Heart left ventricle (tissue), 16 donors: Measurements from ENCODE around the gene AGAP2. TPM values are rescaled to one million over a fixed set of nuclear protein-coding genes. Genes with fewer than 3 reads are reported as not detected.
A peak's percentile ranks its signal among the peaks of the same experiment; 100 is the strongest.

Source experiments
- ATAC-seq, 4 donors: fragments of 200-7000 bp; cut with Tn5 transposase; one replicate each; pipeline ENCODE4 v1.9.1; 2020 to 2022; ENCODE audit warnings: moderate library complexity in 4 of 4, mild to moderate bottlenecking in 3 of 4, moderate number of reproducible peaks in 1 of 4
- DNase-seq, 5 donors: peaks; one replicate each; pipeline ENCODE4 v3.0.0-alpha.2; 2020
- H3K27ac ChIP-seq, 12 donors: fragments of 200-600 bp; sonication (generic) in 4 of 12; one replicate each; pipeline versions ENCODE4 v1.5.0 to v1.8.0; 2016 to 2022; ENCODE audit warnings: mild to moderate bottlenecking in 2 of 12
- H3K27me3 ChIP-seq, 9 donors: fragments of 200-600 bp; sonication (generic) in 2 of 9; one replicate each; pipeline versions ENCODE4 v1.5.1 to v1.8.0; 2016 to 2022; ENCODE audit warnings: mild to moderate bottlenecking in 3 of 9
- H3K36me3 ChIP-seq, 9 donors: fragments of 200-600 bp; sonication (generic) in 2 of 9; one replicate each; pipeline versions ENCODE4 v1.5.0 to v1.8.0; 2018 to 2022; ENCODE audit warnings: mild to moderate bottlenecking in 2 of 9
- H3K4me1 ChIP-seq, 12 donors: fragments of 200-600 bp; sonication (generic) in 4 of 12; one replicate each; pipeline versions ENCODE4 v1.5.0 to v1.8.0; 2016 to 2022; ENCODE audit warnings: mild to moderate bottlenecking in 3 of 12
- H3K4me3 ChIP-seq, 12 donors: fragments of 200-600 bp; sonication (generic) in 4 of 12; one replicate each; pipeline versions ENCODE4 v1.5.0 to v1.8.0; 2017 to 2022; ENCODE audit warnings: mild to moderate bottlenecking in 9 of 12, moderate library complexity in 4 of 12
- H3K9me3 ChIP-seq, 12 donors: fragments of 200-600 bp; sonication (generic) in 4 of 12; one replicate each; pipeline versions ENCODE4 v1.5.0 to v1.8.0; 2016 to 2022; ENCODE audit warnings: mild to moderate bottlenecking in 1 of 12
- CTCF ChIP-seq, 12 donors: fragments of 200-600 bp; sonication (generic) in 4 of 12; IDR thresholded peaks; one replicate each; pipeline versions ENCODE4 v1.5.0 to v1.8.0; 2018 to 2022; ENCODE audit warnings: antibody characterized with exemption in 12 of 12, mild to moderate bottlenecking in 5 of 12
- POLR2A ChIP-seq, 2 donors: fragments of 450-650 bp; IDR thresholded peaks; one replicate each; pipeline ENCODE4 v1.6.1; 2017; ENCODE audit warnings: antibody characterized with exemption in 2 of 2, mild to moderate bottlenecking in 2 of 2, moderate library complexity in 2 of 2
- WGBS, 4 donors: extraction: QIAGEN DNeasy Blood & Tissue Kit in 2 of 4; methylation state at CpG; one replicate each; pipeline versions ENCODE4 v1.1.5 to v1.1.7; 2013 to 2018; 5-methylcytosine and 5-hydroxymethylcytosine counted together
- intact Hi-C, 10 donors: fragments of 100-400 bp; cut with DNase I; formaldehyde crosslinking; loops; one replicate each; pipeline versions ENCODE4 v1.11.1 to v1.14.2; 2022
- polyA plus RNA-seq, 2 donors: library from polyadenylated mRNA; stranded (reverse); fragments of 200-250 nt; gene quantifications; one replicate each; pipeline ENCODE4 v1.2.3, GENCODE V29; 2013
- total RNA-seq, 9 donors: library from RNA; depleted of rRNA in 2 of 9; stranded (reverse); fragments of >200 nt in 2 of 9; fragmentation: NEBNext Ultra II Directional in 3 of 9; extraction: Animal tissue kit (Norgen Biotek cat#: 25700) in 3 of 9; gene quantifications; one replicate each; pipeline versions ENCODE4 v1.1.0 to v1.2.4, GENCODE V29; 2016 to 2023
- donor health status: ischemic (EF 13 %, LVEDD 7.1; RV severe dilation, severe dysfunction).
- donor health status: healthy with polysubstance abuse.
- donor health status: DM: no; HTN: yes; CAD: no.
- donor health status: DM: no; HTN: no; CAD: no.
- donor health status: ischemic (EF 25% LVEDD 6.9; RV normal size, moderate dysfunction).
- donor health status: ischemic (EF 25% LVEDD 5.7; RV mildly dilated, moderate dysfunction).
- donor health status: healthy.
- donor health status: DM: yes; HTN: yes; CAD: no.
- donor health status: ischemic (EF 35%, LVEDD 5.7; RV mildly dilated, moderate dysfunction).
- donor health status: nonischemic (EF 11% LVEDD 7.7; RV severe dilation, severe dysfunction).
- donor health status: DM: yes; HTN: yes; CAD: no.
- donor health status: PGD.
- donor health status: ischemic (EF 29% LVEDD 5.4; RV normal size, mild dysfunction).
- donor health status: nonischemic (EF 23%, LVEDD 6.1; RV moderate dilation, normal function).

Gene AGAP2
- total and polyA plus RNA-seq, 11 donors = 3.9 to 12.0 (median 5.5) TPM

- intact Hi-C loops = loop anchor here in 1 of 10 donors (1.0 kb wide), 1 partner anchor 20 kb away; the partner anchor contains the start of gene CDK4
- H3K36me3 ChIP-seq = peaks cover 0 to 36% (median 11%) of the 10 kb centered on the region in 9 donors
- ATAC-seq = peak; percentile 94 to 98 (median 95)
- no peaks in the 10 kb centered on the region for H3K9me3 ChIP-seq
- DNase-seq = peak; percentile 93 to 96 (median 95)
- TF ChIP-seq POLR2A (IDR thresholded peaks at IDR 0.05) (peak in 1 of 2 donors; percentile 49), CTCF (IDR thresholded peaks at IDR 0.05) (no peak)
- H3K4me3 ChIP-seq = peak within 1 kb of the TSS; percentile 59 to 94 (median 74)
- peaks cover 0 to 6% (median 0%) of the 10 kb centered on the region in 9 donors for H3K27me3 ChIP-seq
- H3K27ac ChIP-seq = peak within 1 kb of the TSS; percentile 41 to 95 (median 90)
- WGBS, 4 donors = 0% methylated on average over 27 to 28 of the region's 28 CpGs
- H3K4me1 ChIP-seq = peaks cover 0 to 30% (median 16%) of the 10 kb centered on the region in 12 donors
These were observed 33.4 kb upstream of the AGAP2 start, which contains the start of gene METTL1 for GRCh38 chr12:57771873-57772428. Gene METTL1, minus strand, starts transcription at chr12:57772105. Its CDS starts 22 bp downstream, at chr12:57772083.

GRCh38 chr12:57771236-57771872, 32.8 kb upstream of the AGAP2 start:
- Histone ChIP-seq H3K27ac (peak overlapping the region in 11 of 12 donors; percentile 81 to 95 (median 90)), H3K9me3 (no peaks in the 10 kb centered on the region), H3K36me3 (peaks cover 0 to 35% (median 11%) of the 10 kb centered on the region in 9 donors), H3K4me3 (peak overlapping the region; percentile 59 to 94 (median 74)), H3K4me1 (peaks cover 3 to 36% (median 22%) of the 10 kb centered on the region in 12 donors), H3K27me3 (peaks cover 0 to 12% (median 3%) of the 10 kb centered on the region in 9 donors)
- DNase-seq (peak; percentile 87 to 93 (median 89)), ATAC-seq (peak; percentile 39 to 82 (median 75))
- 4 to 7% (median 5%) methylated on average over 16 of the region's 16 CpGs for WGBS, 4 donors
- intact Hi-C loops = no loop called here
- TF ChIP-seq POLR2A (IDR thresholded peaks at IDR 0.05) (no peak), CTCF (IDR thresholded peaks at IDR 0.05) (no peak)

- no peak for TF ChIP-seq POLR2A (IDR thresholded peaks at IDR 0.05)
- peaks cover 7 to 42% (median 28%) of the 10 kb centered on the region in 12 donors for H3K4me1 ChIP-seq
- peak overlapping the region in 1 of 12 donors; percentile 79 for H3K4me3 ChIP-seq
- intact Hi-C loops = no loop called here
- ATAC-seq = no peak
- no peak for DNase-seq
- no peaks in the 10 kb centered on the region for H3K9me3 ChIP-seq
- peaks cover 0 to 29% (median 7%) of the 10 kb centered on the region in 9 donors for H3K36me3 ChIP-seq
- peaks cover 0 to 18% (median 9%) of the 10 kb centered on the region in 9 donors for H3K27me3 ChIP-seq
- 88 to 91% (median 90%) methylated on average over 4 of the region's 4 CpGs for WGBS, 4 donors
- peak overlapping the region in 1 of 12 donors; percentile 94 for H3K27ac ChIP-seq
These were observed 32.2 kb upstream of the AGAP2 start for GRCh38 chr12:57770734-57771133.

- Histone ChIP-seq H3K4me1 (peaks cover 10 to 54% (median 39%) of the 10 kb centered on the region in 12 donors), H3K36me3 (peaks cover 0 to 24% (median 4%) of the 10 kb centered on the region in 9 donors), H3K9me3 (no peaks in the 10 kb centered on the region), H3K27me3 (peaks cover 3 to 29% (median 20%) of the 10 kb centered on the region in 9 donors), H3K4me3 (no peak overlapping the region), H3K27ac (no peak overlapping the region)
- no peak for TF ChIP-seq CTCF (IDR thresholded peaks at IDR 0.05)
- TF ChIP-seq POLR2A (IDR thresholded peaks at IDR 0.05) = no peak
- intact Hi-C loops = no loop called here
- ATAC-seq (no peak), DNase-seq (no peak)
- WGBS, 4 donors = 95 to 97% (median 96%) methylated on average over 11 of the region's 11 CpGs
These were observed 31.1 kb upstream of the AGAP2 start for GRCh38 chr12:57769594-57769993.
